Liver (tissue), 9 donors: ENCODE data around the gene DPT. TPM values are rescaled to one million over a fixed set of nuclear protein-coding genes. Genes with fewer than 3 reads are reported as not detected.

Experiments used
- DNase-seq: peaks from one replicate; pipeline ENCODE4 v3.0.0-alpha.2; 2017; ENCODE audit warnings: low spot score
- H3K27ac ChIP-seq, 2 donors: one replicate each; pipeline ENCODE4 v1.7.0; 2013; ENCODE audit warnings: inconsistent platforms in 2 of 2, low read length in 2 of 2, control low read depth in 1 of 2, low read depth in 1 of 2, mild to moderate bottlenecking in 1 of 2
- H3K27me3 ChIP-seq, 4 donors: one replicate each; pipeline versions ENCODE4 v1.6.1 to v1.7.0; 2013; ENCODE audit warnings: low read length in 3 of 4, inconsistent platforms in 1 of 4, mild to moderate bottlenecking in 1 of 4, moderate library complexity in 1 of 4; ENCODE audit not compliant: control insufficient read depth in 4 of 4, insufficient read depth in 4 of 4
- H3K36me3 ChIP-seq, 4 donors: one replicate each; pipeline versions ENCODE4 v1.6.1 to v1.7.0; 2013; ENCODE audit warnings: low read length in 3 of 4, mild to moderate bottlenecking in 3 of 4, low read depth in 1 of 4, moderate library complexity in 1 of 4; ENCODE audit not compliant: control insufficient read depth in 4 of 4, insufficient read depth in 3 of 4
- H3K4me1 ChIP-seq, 4 donors: one replicate each; pipeline versions ENCODE4 v1.6.1 to v1.7.0; 2013; ENCODE audit warnings: low read length in 3 of 4, mild to moderate bottlenecking in 3 of 4, moderate library complexity in 1 of 4; ENCODE audit not compliant: control insufficient read depth in 4 of 4, insufficient read depth in 4 of 4
- H3K4me3 ChIP-seq, 3 donors: one replicate each; pipeline versions ENCODE4 v1.6.1 to v1.7.0; 2013; ENCODE audit warnings: low read length in 3 of 3, control low read depth in 1 of 3, low read depth in 1 of 3, mild to moderate bottlenecking in 1 of 3
- H3K9ac ChIP-seq, 2 donors: one replicate each; pipeline ENCODE4 v1.7.0; 2013; ENCODE audit warnings: low read length in 2 of 2, mild to moderate bottlenecking in 2 of 2, moderate library complexity in 2 of 2, control low read depth in 1 of 2, low read depth in 1 of 2
- H3K9me3 ChIP-seq, 4 donors: one replicate each; pipeline versions ENCODE4 v1.6.1 to v1.7.0; 2013; ENCODE audit warnings: low read length in 3 of 4; ENCODE audit not compliant: control insufficient read depth in 4 of 4
- ATF3 ChIP-seq: IDR thresholded peaks from 2 replicates; pipeline ENCODE4 v1.6.1; 2016; ENCODE audit warnings: antibody characterized with exemption
- CTCF ChIP-seq: fragments of 150-350 bp; IDR thresholded peaks from 2 replicates; pipeline ENCODE4 v1.5.1; 2017; ENCODE audit warnings: improper control_type of control experiment, low read depth, low read length; ENCODE audit not compliant: missing input control
- EGR1 ChIP-seq, 2 donors: IDR thresholded peaks; 2 replicates each; pipeline ENCODE4 v1.6.1; 2016 to 2018; ENCODE audit warnings: antibody characterized with exemption in 2 of 2, low read depth in 2 of 2
- FOXA1 ChIP-seq: IDR thresholded peaks from 2 replicates; pipeline ENCODE4 v1.6.1; 2016; ENCODE audit warnings: antibody characterized with exemption
- FOXA2 ChIP-seq: IDR thresholded peaks from 2 replicates; pipeline ENCODE4 v1.6.1; 2016; ENCODE audit warnings: antibody characterized with exemption
- GABPA ChIP-seq, 2 donors: IDR thresholded peaks in 1 of 2; conservative IDR thresholded peaks in 1 of 2; 2 replicates each; pipeline ENCODE4 v1.6.1; 2016; ENCODE audit warnings: antibody characterized with exemption in 2 of 2, mild to moderate bottlenecking in 1 of 2, moderate library complexity in 1 of 2
- HNF4A ChIP-seq, 2 donors: conservative IDR thresholded peaks; 2 replicates each; pipeline ENCODE4 v1.6.1; 2016; ENCODE audit warnings: antibody characterized with exemption in 2 of 2, mild to moderate bottlenecking in 2 of 2
- HNF4G ChIP-seq: IDR thresholded peaks from 2 replicates; pipeline ENCODE4 v1.6.1; 2016; ENCODE audit warnings: antibody characterized with exemption
- JUND ChIP-seq, 2 donors: IDR thresholded peaks; 2 replicates each; pipeline ENCODE4 v1.6.1; 2016; ENCODE audit warnings: antibody characterized with exemption in 2 of 2
- NR2F2 ChIP-seq: IDR thresholded peaks from 2 replicates; pipeline ENCODE4 v1.6.1; 2016; ENCODE audit warnings: antibody characterized with exemption
- RAD21 ChIP-seq, 2 donors: IDR thresholded peaks; 2 replicates each; pipeline ENCODE4 v1.6.1; 2016; ENCODE audit warnings: antibody characterized with exemption in 2 of 2, mild to moderate bottlenecking in 2 of 2
- RXRA ChIP-seq, 2 donors: IDR thresholded peaks; 2 replicates each; pipeline ENCODE4 v1.6.1; 2017 to 2018; ENCODE audit warnings: antibody characterized with exemption in 2 of 2, mild to moderate bottlenecking in 1 of 2
- SP1 ChIP-seq: IDR thresholded peaks from 2 replicates; pipeline ENCODE4 v1.6.1; 2018; ENCODE audit warnings: antibody characterized with exemption, mild to moderate bottlenecking
- YY1 ChIP-seq: IDR thresholded peaks from 2 replicates; pipeline ENCODE4 v1.6.1; 2016; ENCODE audit warnings: antibody characterized with exemption, mild to moderate bottlenecking
- ZBTB33 ChIP-seq: IDR thresholded peaks from 2 replicates; pipeline ENCODE4 v1.6.1; 2016; ENCODE audit warnings: antibody characterized with exemption
- WGBS: extraction: QIAGEN DNeasy Blood & Tissue Kit; methylation state at CpG from one replicate; pipeline ENCODE4 v1.1.7; 2013; 5-methylcytosine and 5-hydroxymethylcytosine counted together
- polyA plus RNA-seq, 2 donors: library from polyadenylated mRNA; stranded (reverse) in 1 of 2; unstranded in 1 of 2; fragments of 200-250 nt in 1 of 2; fragments of >200 nt in 1 of 2; fragmentation: Nextera tagmentation in 1 of 2; extraction: Ambion mirVana in 1 of 2; gene quantifications; one replicate each; pipeline versions ENCODE4 v1.2.1 to v1.2.3, GENCODE V29; 2013 to 2015
- total RNA-seq, 2 donors: library from RNA; depleted of rRNA; stranded (reverse); fragments of >200 nt; gene quantifications; one replicate each; pipeline ENCODE4 v1.2.3, GENCODE V29; 2014
- TF ChIP-seq, protein P1 (sequence below): IDR thresholded peaks from 2 replicates; pipeline ENCODE4 v1.6.1; 2016; ENCODE audit warnings: antibody characterized with exemption, mild to moderate bottlenecking
- TF ChIP-seq, protein P2 (sequence below): IDR thresholded peaks from 2 replicates; pipeline ENCODE4 v1.6.1; 2016; ENCODE audit warnings: antibody characterized with exemption
- donor health status: healthy.
- donor health status: healthy.
- donor health status: healthy.
- donor health status: healthy.
- donor health status: healthy.

DPT gene
- total and polyA plus RNA-seq, 4 donors = 0.42 to 5.0 (median 3.0) TPM

DNA sequence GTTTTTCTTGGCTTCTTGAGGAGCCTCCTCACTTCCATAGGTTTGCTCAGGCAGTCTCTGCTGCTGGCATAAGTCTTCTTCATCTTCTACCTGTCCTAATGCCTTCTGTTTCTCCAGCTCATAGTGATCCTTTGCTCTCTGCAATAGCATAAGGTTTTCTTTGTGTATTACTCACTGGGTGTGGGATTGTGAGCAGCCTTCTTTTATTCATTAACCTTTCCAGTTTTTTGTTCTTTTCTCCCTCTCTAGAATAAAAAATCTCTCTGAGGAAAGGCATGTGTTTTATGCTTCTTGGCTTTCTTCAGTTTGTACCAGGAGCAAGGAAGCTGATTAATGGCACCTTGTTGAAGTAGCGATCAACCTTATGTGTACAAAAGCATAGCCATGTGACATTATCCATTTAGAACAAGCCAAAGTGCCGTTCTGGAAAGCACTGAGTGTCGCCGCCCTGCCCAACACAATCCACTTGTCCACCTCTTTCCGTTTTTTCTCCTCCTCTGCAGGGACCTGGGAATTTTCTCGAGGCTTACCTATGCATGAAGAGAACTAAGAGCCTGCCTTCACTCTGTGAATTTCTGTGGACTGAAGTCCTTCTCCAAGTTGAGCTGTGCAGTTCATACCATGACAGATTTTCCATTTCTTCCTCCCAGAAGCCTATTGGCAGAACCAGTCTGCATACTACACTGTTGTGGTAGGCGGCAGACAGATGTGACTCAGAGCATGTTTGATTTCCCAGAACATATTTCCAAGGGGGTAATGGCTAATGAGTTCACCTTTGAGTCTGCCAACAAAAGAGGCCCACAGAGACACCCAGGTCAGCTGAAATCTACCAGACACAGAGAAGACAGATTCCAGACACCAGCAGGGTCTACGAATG, 39.0 kb downstream of the DPT start (continued):
- TF ChIP-seq ZBTB33 (peak; percentile 15), SP1 (peak; percentile 11), FOXA1 (no peak), NR2F2 (no peak), HNF4A (conservative IDR thresholded peaks at IDR 0.05) (peak; percentile 16 to 29), CTCF (no peak), FOXA2 (no peak), JUND (IDR thresholded peaks at IDR 0.05) (no peak), GABPA (IDR thresholded peaks at IDR 0.05 in 1 of 2, conservative IDR thresholded peaks at IDR 0.05 in 1 of 2) (no peak), HNF4G (no peak), RXRA (IDR thresholded peaks at IDR 0.05) (peak in 1 of 2 donors; percentile 27), YY1 (peak; percentile 29)

DNA sequence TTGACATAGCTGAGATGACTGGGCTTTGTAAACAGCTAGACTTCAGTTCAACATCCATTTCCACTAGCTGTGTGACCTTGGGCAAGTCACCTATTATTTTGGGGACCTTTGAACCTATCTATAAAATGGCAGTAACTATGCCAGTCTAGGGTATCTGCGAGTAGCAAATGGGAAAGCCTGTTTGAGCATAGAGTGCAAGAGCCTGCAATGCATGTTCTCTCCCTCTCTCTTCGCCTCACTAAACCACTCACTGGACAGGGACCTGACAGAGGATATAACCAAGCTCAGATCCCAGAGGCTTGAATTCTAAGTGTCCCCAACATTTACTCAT, 39.7 kb downstream of the DPT start:
- no peak for TF ChIP-seq YY1
- TF ChIP-seq CTCF = no peak
- no peak for TF ChIP-seq HNF4A (conservative IDR thresholded peaks at IDR 0.05)
- no peak for TF ChIP-seq RXRA (IDR thresholded peaks at IDR 0.05)
- TF ChIP-seq SP1 = no peak
- TF ChIP-seq GABPA (IDR thresholded peaks at IDR 0.05 in 1 of 2, conservative IDR thresholded peaks at IDR 0.05 in 1 of 2) = no peak
- TF ChIP-seq FOXA2 = no peak
- no peak for TF ChIP-seq RAD21 (IDR thresholded peaks at IDR 0.05)
- TF ChIP-seq, protein P1, sequence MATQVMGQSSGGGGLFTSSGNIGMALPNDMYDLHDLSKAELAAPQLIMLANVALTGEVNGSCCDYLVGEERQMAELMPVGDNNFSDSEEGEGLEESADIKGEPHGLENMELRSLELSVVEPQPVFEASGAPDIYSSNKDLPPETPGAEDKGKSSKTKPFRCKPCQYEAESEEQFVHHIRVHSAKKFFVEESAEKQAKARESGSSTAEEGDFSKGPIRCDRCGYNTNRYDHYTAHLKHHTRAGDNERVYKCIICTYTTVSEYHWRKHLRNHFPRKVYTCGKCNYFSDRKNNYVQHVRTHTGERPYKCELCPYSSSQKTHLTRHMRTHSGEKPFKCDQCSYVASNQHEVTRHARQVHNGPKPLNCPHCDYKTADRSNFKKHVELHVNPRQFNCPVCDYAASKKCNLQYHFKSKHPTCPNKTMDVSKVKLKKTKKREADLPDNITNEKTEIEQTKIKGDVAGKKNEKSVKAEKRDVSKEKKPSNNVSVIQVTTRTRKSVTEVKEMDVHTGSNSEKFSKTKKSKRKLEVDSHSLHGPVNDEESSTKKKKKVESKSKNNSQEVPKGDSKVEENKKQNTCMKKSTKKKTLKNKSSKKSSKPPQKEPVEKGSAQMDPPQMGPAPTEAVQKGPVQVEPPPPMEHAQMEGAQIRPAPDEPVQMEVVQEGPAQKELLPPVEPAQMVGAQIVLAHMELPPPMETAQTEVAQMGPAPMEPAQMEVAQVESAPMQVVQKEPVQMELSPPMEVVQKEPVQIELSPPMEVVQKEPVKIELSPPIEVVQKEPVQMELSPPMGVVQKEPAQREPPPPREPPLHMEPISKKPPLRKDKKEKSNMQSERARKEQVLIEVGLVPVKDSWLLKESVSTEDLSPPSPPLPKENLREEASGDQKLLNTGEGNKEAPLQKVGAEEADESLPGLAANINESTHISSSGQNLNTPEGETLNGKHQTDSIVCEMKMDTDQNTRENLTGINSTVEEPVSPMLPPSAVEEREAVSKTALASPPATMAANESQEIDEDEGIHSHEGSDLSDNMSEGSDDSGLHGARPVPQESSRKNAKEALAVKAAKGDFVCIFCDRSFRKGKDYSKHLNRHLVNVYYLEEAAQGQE = no peak
- TF ChIP-seq FOXA1 = no peak
- TF ChIP-seq HNF4G = no peak
- TF ChIP-seq NR2F2 = no peak
- TF ChIP-seq ZBTB33 = no peak
- TF ChIP-seq, protein P2, sequence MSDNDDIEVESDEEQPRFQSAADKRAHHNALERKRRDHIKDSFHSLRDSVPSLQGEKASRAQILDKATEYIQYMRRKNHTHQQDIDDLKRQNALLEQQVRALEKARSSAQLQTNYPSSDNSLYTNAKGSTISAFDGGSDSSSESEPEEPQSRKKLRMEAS = no peak
- TF ChIP-seq EGR1 (IDR thresholded peaks at IDR 0.05; ENCODE audit: low read depth in 2 of 2) = no peak
- no peak for TF ChIP-seq ATF3
- TF ChIP-seq JUND (IDR thresholded peaks at IDR 0.05) = no peak
- H3K9ac ChIP-seq = no peak overlapping the region
- H3K36me3 ChIP-seq = no peaks in the 10 kb centered on the region
- no peak overlapping the region for H3K27ac ChIP-seq
- DNase-seq = no peak
- no peaks in the 10 kb centered on the region for H3K27me3 ChIP-seq
- no peak overlapping the region for H3K4me3 ChIP-seq
- 87% methylated on average over 2 of the region's 2 CpGs for WGBS
- no peaks in the 10 kb centered on the region for H3K9me3 ChIP-seq
- H3K4me1 ChIP-seq = peaks cover 2 to 22% (median 7%) of the 10 kb centered on the region in 4 donors
